ENCODE data around the gene CHI3L1.

CHI3L1 gene

DNA sequence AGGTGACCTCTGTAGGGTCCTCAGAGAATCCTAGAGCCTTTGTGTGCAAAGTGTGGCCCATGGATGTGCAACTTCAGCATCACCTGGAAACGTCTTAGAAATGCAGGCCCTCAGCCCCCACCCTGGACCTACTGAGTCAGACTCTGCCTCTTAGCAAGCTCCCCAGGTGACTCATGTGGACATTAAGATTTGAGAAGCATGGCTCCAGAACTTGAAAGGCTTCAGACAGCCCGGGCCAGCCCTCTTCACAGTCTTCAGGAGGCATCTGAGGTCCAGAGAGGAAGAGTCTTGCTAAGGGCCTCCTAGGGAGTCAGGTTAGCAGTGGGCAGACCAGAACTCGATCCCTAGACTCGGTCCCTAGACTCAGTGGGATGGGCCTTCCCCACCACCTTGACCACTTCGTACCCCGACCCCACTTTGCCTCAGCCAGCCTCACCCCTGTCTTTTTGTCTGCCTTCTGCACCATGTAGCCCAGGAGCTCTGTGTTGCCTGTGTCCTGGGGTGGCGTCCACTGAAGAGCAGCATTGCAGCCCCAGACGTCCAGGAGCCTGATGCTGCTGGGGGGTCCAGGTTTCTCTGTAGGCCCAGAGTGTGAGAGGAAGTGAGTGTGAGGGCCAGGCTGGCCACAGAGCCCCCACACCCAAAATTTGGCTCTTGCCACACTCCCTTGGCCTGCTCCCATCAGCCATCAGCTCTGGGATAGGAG, 15.7 kb downstream of the CHI3L1 start:
- Histone ChIP-seq H4K20me1 (ENCODE audit: insufficient read depth, low read length) (peaks cover 6% of the 10 kb centered on the region), H3K27me3 (ENCODE audit: insufficient read depth, low read length, poor library complexity) (peaks cover 11% of the 10 kb centered on the region), H3K4me1 (ENCODE audit: insufficient read depth, low read length) (no peaks in the 10 kb centered on the region), H3K79me2 (ENCODE audit: insufficient read depth, low read length) (no peaks in the 10 kb centered on the region), H3K9me3 (ENCODE audit: insufficient read depth, low read length, severe bottlenecking) (no peaks in the 10 kb centered on the region), H2AFZ (ENCODE audit: low read depth, low read length) (no peak overlapping the region), H3K27ac (ENCODE audit: low read length) (no peak overlapping the region), H3K4me2 (ENCODE audit: insufficient read depth, low read length) (no peak overlapping the region), H3K36me3 (ENCODE audit: insufficient read depth, low read length) (no peaks in the 10 kb centered on the region), H3K4me3 (ENCODE audit: low read depth in 1 of 2, low read length in 2 of 2) (no peak overlapping the region), H3K9ac (ENCODE audit: low read depth, low read length) (no peak overlapping the region)
- no peak for TF ChIP-seq EZH2 (IDR thresholded peaks at IDR 0.05; ENCODE audit: borderline replicate concordance, low read depth, low read length, severe bottlenecking)
- TF ChIP-seq, protein P1, sequence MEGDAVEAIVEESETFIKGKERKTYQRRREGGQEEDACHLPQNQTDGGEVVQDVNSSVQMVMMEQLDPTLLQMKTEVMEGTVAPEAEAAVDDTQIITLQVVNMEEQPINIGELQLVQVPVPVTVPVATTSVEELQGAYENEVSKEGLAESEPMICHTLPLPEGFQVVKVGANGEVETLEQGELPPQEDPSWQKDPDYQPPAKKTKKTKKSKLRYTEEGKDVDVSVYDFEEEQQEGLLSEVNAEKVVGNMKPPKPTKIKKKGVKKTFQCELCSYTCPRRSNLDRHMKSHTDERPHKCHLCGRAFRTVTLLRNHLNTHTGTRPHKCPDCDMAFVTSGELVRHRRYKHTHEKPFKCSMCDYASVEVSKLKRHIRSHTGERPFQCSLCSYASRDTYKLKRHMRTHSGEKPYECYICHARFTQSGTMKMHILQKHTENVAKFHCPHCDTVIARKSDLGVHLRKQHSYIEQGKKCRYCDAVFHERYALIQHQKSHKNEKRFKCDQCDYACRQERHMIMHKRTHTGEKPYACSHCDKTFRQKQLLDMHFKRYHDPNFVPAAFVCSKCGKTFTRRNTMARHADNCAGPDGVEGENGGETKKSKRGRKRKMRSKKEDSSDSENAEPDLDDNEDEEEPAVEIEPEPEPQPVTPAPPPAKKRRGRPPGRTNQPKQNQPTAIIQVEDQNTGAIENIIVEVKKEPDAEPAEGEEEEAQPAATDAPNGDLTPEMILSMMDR (IDR thresholded peaks at IDR 0.05; ENCODE audit: borderline replicate concordance, extremely low read depth, low read length, poor library complexity, severe bottlenecking): no peak
- ATAC-seq (ENCODE audit: insufficient read depth, low read depth) (no peak), DNase-seq (no peak)

DNA sequence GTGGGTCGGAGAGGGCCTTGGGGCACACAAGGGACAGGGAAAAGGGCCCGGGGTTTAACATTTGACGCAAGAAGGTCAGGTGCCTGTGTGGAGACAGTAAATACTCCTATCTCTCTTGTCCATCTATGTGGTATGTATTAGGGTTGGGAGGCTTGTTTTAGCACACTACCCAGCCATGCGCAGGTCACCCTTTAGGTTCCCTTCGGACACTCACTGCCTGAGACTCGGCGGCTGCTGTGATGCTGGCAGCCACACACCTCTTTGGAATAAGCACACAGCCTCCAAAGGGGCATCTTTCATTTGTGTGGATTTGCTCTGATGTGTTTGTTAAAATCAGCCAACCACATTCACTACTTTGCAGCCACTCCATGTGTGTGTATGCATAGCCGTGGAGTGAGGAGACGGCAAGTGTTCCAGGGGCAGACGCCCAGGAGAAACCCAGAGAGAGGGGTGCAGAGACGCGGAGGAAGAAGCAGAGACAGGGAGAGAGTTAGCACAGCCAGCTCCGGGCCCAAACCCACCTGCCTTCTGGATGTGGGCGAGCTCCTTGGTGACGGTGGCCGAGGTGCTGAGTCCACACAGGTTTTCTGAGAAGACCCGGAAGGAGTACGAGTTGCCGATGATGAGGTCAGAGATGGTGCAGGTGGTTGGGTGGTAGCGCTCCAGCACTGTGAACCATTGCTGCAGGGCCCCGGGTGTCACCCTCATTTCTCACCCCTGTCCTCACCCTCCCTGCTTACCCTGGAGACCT, 16.6 kb downstream of the CHI3L1 start:
- Histone ChIP-seq H3K27ac (ENCODE audit: low read length) (no peak overlapping the region), H3K79me2 (ENCODE audit: insufficient read depth, low read length) (no peaks in the 10 kb centered on the region), H3K4me1 (ENCODE audit: insufficient read depth, low read length) (no peaks in the 10 kb centered on the region), H3K36me3 (ENCODE audit: insufficient read depth, low read length) (no peaks in the 10 kb centered on the region), H3K9me3 (ENCODE audit: insufficient read depth, low read length, severe bottlenecking) (no peaks in the 10 kb centered on the region), H3K4me3 (ENCODE audit: low read depth in 1 of 2, low read length in 2 of 2) (no peak overlapping the region), H3K27me3 (ENCODE audit: insufficient read depth, low read length, poor library complexity) (peaks cover 11% of the 10 kb centered on the region), H3K9ac (ENCODE audit: low read depth, low read length) (no peak overlapping the region), H2AFZ (ENCODE audit: low read depth, low read length) (no peak overlapping the region), H4K20me1 (ENCODE audit: insufficient read depth, low read length) (peaks cover 6% of the 10 kb centered on the region), H3K4me2 (ENCODE audit: insufficient read depth, low read length) (no peak overlapping the region)
- no peak for ATAC-seq (ENCODE audit: insufficient read depth, low read depth)
- no peak for TF ChIP-seq EZH2 (IDR thresholded peaks at IDR 0.05; ENCODE audit: borderline replicate concordance, low read depth, low read length, severe bottlenecking)
- TF ChIP-seq, protein P1 (IDR thresholded peaks at IDR 0.05; ENCODE audit: borderline replicate concordance, extremely low read depth, low read length, poor library complexity, severe bottlenecking): no peak
- no peak for DNase-seq

DNA sequence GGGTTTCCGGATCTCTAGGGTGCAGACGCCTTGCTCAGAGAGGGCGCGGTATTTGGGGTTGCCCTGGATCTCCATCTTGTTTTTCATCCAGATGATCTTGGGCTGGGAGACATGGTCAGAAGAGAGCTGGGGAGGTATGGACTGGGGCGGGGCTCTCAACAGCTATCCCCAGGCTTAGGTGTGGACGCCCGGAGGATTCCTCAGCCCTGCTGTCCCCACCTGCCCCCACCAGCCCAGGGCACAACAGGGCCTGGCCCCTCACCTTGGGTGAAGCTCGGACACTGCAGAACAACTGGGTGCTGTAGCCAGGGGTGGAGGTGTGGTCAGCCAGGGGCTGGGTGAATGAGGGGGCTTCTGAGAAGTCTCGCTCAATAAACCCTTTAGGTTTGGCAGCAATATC, 17.5 kb downstream of the CHI3L1 start:
- Histone ChIP-seq H3K4me1 (ENCODE audit: insufficient read depth, low read length) (no peaks in the 10 kb centered on the region), H3K9ac (ENCODE audit: low read depth, low read length) (no peak overlapping the region), H3K79me2 (ENCODE audit: insufficient read depth, low read length) (no peaks in the 10 kb centered on the region), H2AFZ (ENCODE audit: low read depth, low read length) (no peak overlapping the region), H3K27me3 (ENCODE audit: insufficient read depth, low read length, poor library complexity) (peaks cover 15% of the 10 kb centered on the region), H3K36me3 (ENCODE audit: insufficient read depth, low read length) (no peaks in the 10 kb centered on the region), H3K9me3 (ENCODE audit: insufficient read depth, low read length, severe bottlenecking) (no peaks in the 10 kb centered on the region), H4K20me1 (ENCODE audit: insufficient read depth, low read length) (peaks cover 6% of the 10 kb centered on the region), H3K4me3 (ENCODE audit: low read depth in 1 of 2, low read length in 2 of 2) (no peak overlapping the region), H3K27ac (ENCODE audit: low read length) (no peak overlapping the region), H3K4me2 (ENCODE audit: insufficient read depth, low read length) (no peak overlapping the region)
- ATAC-seq (ENCODE audit: insufficient read depth, low read depth) (no peak), DNase-seq (no peak)
- TF ChIP-seq EZH2 (IDR thresholded peaks at IDR 0.05; ENCODE audit: borderline replicate concordance, low read depth, low read length, severe bottlenecking): no peak
- TF ChIP-seq, protein P1 (IDR thresholded peaks at IDR 0.05; ENCODE audit: borderline replicate concordance, extremely low read depth, low read length, poor library complexity, severe bottlenecking): no peak

Measured in DND-41 (cell line).